HepG2 (cell line): Measurements from ENCODE around the gene ARL15.

Experiments used
- POLR2A ChIP-seq, 2 experiments: IDR thresholded peaks; 2 replicates each; pipeline ENCODE4 v1.6.1; 2011; ENCODE audit warnings: low read depth in 2 of 2, low read length in 2 of 2, mild to moderate bottlenecking in 1 of 2, moderate library complexity in 1 of 2; ENCODE audit not compliant: insufficient read depth in 1 of 2
- TRAFD1 ChIP-seq: sonication (generic); formaldehyde crosslinking; IDR thresholded peaks from 2 replicates; pipeline ENCODE4 v1.5.1; 2020; ENCODE audit warnings: missing genetic modification reagents, mild to moderate bottlenecking, borderline replicate concordance

DNA sequence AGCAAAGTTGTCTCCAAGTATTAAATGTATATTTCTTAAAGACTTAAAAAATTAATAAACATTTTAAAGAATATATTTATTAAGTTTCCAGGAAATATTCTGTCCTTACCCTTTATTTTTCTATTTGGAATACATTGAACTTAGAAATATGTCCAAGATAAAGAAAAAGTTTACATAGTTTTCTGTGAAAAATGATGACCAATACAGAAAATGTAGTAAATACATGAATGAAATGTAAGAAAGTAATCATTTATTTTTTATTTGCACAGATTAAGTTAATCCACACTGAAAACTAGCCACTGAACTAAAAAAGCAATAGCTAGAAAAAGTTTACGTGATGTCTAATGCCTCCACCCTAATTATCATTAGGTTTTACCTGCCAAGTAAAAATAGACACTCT lies 273.2 kb downstream of the ARL15 start:
- TF ChIP-seq TRAFD1, result no peak
- no peak for TF ChIP-seq POLR2A (IDR thresholded peaks at IDR 0.05; ENCODE audit: insufficient read depth in 1 of 2, low read depth in 2 of 2, low read length in 2 of 2)
